Panc1 (cell line): Measurements from ENCODE around the gene TNRC6B. TPM values are rescaled to one million over a fixed set of nuclear protein-coding genes. Genes with fewer than 3 reads are reported as not detected.

Source experiments
- ATAC-seq: fragments of 200-7000 bp; cut with Tn5 transposase; 2 replicates; pipeline ENCODE4 v1.9.1; 2020; ENCODE audit warnings: mild to moderate bottlenecking, moderate library complexity
- BruUV-seq: library from RNA; stranded (reverse); fragments of 400-500 nt; replicated peaks from 2 replicates; lab custom pipeline; 2021; lab: Mats Ljungman, UMichigan
- CTCF ChIA-PET: fragments of 300-600 bp; sonication (Branson Sonifier 250); formaldehyde crosslinking; loops from one replicate; lab custom pipeline; 2022; ENCODE audit warnings: antibody characterized with exemption; lab: Charles Lee
- POLR2A ChIA-PET: fragments of 300-600 bp; sonication (Branson Sonifier 250); formaldehyde crosslinking; loops from one replicate; lab custom pipeline; 2022; ENCODE audit warnings: antibody characterized with exemption; lab: Charles Lee
- DNase-seq: peaks from one replicate; pipeline ENCODE4 v3.0.0-alpha.2; 2010; ENCODE audit warnings: low read depth, low spot score
- H3K27ac ChIP-seq: 2 replicates; pipeline ENCODE4 v1.5.1; 2011; ENCODE audit warnings: mild to moderate bottlenecking, low read length, inconsistent platforms
- H3K27me3 ChIP-seq: fragments of 200-500 bp; sonication (Bioruptor generic); 2 replicates; pipeline ENCODE4 v1.6.0; 2014; ENCODE audit warnings: low read length, inconsistent platforms; ENCODE audit not compliant: control insufficient read depth, insufficient read depth
- H3K36me3 ChIP-seq: fragments of 200-500 bp; sonication (Bioruptor generic); 2 replicates; pipeline ENCODE4 v1.5.1; 2014; ENCODE audit warnings: inconsistent platforms, mild to moderate bottlenecking, low read length, moderate library complexity; ENCODE audit not compliant: control insufficient read depth, insufficient read depth
- H3K4me1 ChIP-seq: 2 replicates; pipeline ENCODE4 v1.5.1; 2011; ENCODE audit warnings: inconsistent platforms, mild to moderate bottlenecking, low read length, moderate library complexity; ENCODE audit not compliant: control insufficient read depth, insufficient read depth
- H3K4me3 ChIP-seq, 2 experiments: 2 replicates each; pipeline ENCODE4 v1.5.1; 2011 to 2012; ENCODE audit warnings: low read depth in 2 of 2, low read length in 2 of 2, mild to moderate bottlenecking in 2 of 2, inconsistent platforms in 1 of 2, moderate library complexity in 1 of 2
- H3K9me3 ChIP-seq: fragments of 200-500 bp; sonication (Bioruptor generic); 2 replicates; pipeline ENCODE4 v1.5.1; 2014; ENCODE audit warnings: low read depth, mild to moderate bottlenecking, inconsistent platforms, low read length, moderate library complexity; ENCODE audit not compliant: control insufficient read depth, insufficient read depth
- POLR2AphosphoS5 ChIP-seq: IDR thresholded peaks from 2 replicates; pipeline ENCODE4 v1.6.1; 2012; ENCODE audit warnings: mild to moderate bottlenecking, low read depth, low read length, moderate library complexity
- SIN3A ChIP-seq: IDR thresholded peaks from 2 replicates; pipeline ENCODE4 v1.6.1; 2012; ENCODE audit warnings: low read depth, mild to moderate bottlenecking, low read length, moderate library complexity, borderline replicate concordance; ENCODE audit not compliant: insufficient read depth
- TCF7L2 ChIP-seq: IDR thresholded peaks from 2 replicates; pipeline ENCODE4 v1.6.1; 2011; ENCODE audit warnings: mild to moderate bottlenecking, low read depth, low read length, inconsistent platforms
- in situ Hi-C: cut with HindIII; loops from 2 replicates; pipeline ENCODE4 v1.10.0; 2016; ENCODE audit warnings: low sequenced_read_pairs, low pct_unique_long_range_greater_than_20kb
- intact Hi-C: fragments of 100-400 bp; cut with micrococcal nuclease; formaldehyde crosslinking; loops from one replicate; pipeline ENCODE4 v1.10.0; 2022; ENCODE audit not compliant: unreplicated experiment
- total RNA-seq: library from RNA; stranded (reverse); gene quantifications from one replicate; pipeline ENCODE4 v1.2.1, GENCODE V29; 2021; ENCODE audit not compliant: unreplicated experiment
- TF ChIP-seq, protein P1 (sequence below), 2 experiments: IDR thresholded peaks; 2 replicates each; pipeline ENCODE4 v1.6.1; 2011 to 2012; ENCODE audit warnings: low read depth in 2 of 2, control low read depth in 1 of 2, low read length in 1 of 2, mild to moderate bottlenecking in 1 of 2, moderate library complexity in 1 of 2; ENCODE audit not compliant: insufficient read depth in 1 of 2
- TF ChIP-seq, protein P2 (sequence below): fragments of 450-650 bp; IDR thresholded peaks from 2 replicates; pipeline ENCODE4 v1.5.1; 2017; ENCODE audit warnings: mild to moderate bottlenecking

The TNRC6B gene
- total RNA-seq, 1 experiment from 2014 or later, result 30.7 TPM

DNA sequence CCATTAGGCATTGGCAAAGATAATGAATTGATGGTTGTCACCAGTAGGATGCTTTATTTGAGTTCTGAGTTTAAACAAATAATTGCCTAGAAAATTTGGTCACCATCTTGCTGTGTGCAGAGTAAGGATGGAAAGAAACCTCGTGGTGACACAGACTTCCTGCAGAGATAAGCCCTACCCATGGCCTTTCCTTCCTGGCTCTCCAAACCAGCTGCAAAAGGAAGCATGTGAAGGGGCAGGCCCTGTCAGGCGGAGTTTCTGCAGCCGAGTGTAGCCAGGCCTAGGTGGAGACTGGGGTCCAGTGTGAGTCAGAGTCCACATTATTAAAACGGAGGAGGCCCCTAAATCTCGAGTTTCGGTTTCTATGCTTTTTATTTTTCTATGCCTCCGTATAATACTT lies 85.5 kb downstream of the TNRC6B start:
- Histone ChIP-seq H3K4me3 (no peak overlapping the region), H3K9me3 (no peaks in the 10 kb centered on the region), H3K36me3 (0 out of 2 replicates have a peak, but pooled peaks cover 2% of the 10 kb centered on the region), H3K27ac (no peak overlapping the region), H3K4me1 (no peaks in the 10 kb centered on the region), H3K27me3 (no peaks in the 10 kb centered on the region)
- BruUV-seq, result no TSS peak
- DNase-seq (no peak), ATAC-seq (no peak)
- in situ Hi-C loops, result no loop called here
- intact Hi-C loops, result no loop called here
- CTCF ChIA-PET, result interaction anchor here (0.6 kb wide), 1 partner anchor 496 kb away, joined by 3 read pairs; no protein-coding TSS in a partner anchor
- POLR2A ChIA-PET, result no interaction called here
- TF ChIP-seq, protein P1, sequence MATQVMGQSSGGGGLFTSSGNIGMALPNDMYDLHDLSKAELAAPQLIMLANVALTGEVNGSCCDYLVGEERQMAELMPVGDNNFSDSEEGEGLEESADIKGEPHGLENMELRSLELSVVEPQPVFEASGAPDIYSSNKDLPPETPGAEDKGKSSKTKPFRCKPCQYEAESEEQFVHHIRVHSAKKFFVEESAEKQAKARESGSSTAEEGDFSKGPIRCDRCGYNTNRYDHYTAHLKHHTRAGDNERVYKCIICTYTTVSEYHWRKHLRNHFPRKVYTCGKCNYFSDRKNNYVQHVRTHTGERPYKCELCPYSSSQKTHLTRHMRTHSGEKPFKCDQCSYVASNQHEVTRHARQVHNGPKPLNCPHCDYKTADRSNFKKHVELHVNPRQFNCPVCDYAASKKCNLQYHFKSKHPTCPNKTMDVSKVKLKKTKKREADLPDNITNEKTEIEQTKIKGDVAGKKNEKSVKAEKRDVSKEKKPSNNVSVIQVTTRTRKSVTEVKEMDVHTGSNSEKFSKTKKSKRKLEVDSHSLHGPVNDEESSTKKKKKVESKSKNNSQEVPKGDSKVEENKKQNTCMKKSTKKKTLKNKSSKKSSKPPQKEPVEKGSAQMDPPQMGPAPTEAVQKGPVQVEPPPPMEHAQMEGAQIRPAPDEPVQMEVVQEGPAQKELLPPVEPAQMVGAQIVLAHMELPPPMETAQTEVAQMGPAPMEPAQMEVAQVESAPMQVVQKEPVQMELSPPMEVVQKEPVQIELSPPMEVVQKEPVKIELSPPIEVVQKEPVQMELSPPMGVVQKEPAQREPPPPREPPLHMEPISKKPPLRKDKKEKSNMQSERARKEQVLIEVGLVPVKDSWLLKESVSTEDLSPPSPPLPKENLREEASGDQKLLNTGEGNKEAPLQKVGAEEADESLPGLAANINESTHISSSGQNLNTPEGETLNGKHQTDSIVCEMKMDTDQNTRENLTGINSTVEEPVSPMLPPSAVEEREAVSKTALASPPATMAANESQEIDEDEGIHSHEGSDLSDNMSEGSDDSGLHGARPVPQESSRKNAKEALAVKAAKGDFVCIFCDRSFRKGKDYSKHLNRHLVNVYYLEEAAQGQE (IDR thresholded peaks at IDR 0.05; ENCODE audit: insufficient read depth in 1 of 2, low read depth in 2 of 2, low read length in 1 of 2), result no peak
- TF ChIP-seq POLR2AphosphoS5 (no peak), SIN3A (no peak), TCF7L2 (no peak)
- TF ChIP-seq, protein P2, sequence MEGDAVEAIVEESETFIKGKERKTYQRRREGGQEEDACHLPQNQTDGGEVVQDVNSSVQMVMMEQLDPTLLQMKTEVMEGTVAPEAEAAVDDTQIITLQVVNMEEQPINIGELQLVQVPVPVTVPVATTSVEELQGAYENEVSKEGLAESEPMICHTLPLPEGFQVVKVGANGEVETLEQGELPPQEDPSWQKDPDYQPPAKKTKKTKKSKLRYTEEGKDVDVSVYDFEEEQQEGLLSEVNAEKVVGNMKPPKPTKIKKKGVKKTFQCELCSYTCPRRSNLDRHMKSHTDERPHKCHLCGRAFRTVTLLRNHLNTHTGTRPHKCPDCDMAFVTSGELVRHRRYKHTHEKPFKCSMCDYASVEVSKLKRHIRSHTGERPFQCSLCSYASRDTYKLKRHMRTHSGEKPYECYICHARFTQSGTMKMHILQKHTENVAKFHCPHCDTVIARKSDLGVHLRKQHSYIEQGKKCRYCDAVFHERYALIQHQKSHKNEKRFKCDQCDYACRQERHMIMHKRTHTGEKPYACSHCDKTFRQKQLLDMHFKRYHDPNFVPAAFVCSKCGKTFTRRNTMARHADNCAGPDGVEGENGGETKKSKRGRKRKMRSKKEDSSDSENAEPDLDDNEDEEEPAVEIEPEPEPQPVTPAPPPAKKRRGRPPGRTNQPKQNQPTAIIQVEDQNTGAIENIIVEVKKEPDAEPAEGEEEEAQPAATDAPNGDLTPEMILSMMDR, result no peak

DNA sequence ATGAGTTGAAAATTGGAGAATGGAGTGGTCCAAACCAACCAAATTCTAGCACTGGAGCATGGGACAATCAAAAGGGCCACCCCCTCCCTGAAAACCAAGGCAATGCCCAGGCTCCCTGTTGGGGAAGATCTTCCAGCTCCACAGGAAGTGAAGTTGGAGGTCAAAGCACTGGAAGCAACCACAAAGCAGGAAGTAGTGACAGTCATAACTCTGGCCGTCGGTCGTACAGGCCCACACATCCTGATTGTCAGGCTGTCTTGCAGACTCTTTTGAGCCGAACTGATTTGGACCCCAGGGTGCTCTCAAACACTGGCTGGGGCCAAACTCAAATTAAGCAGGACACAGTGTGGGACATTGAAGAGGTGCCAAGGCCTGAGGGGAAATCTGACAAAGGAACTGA lies 88.1 kb downstream of the TNRC6B start:
- 0 out of 2 replicates have a peak, but pooled peaks cover 2% of the 10 kb centered on the region for H3K36me3 ChIP-seq
- POLR2A ChIA-PET, result no interaction called here
- CTCF ChIA-PET, result no interaction called here
- TSS peak; percentile 77 for BruUV-seq
- no peak overlapping the region for H3K4me3 ChIP-seq
- H3K27me3 ChIP-seq, result no peaks in the 10 kb centered on the region
- in situ Hi-C loops, result no loop called here
- TF ChIP-seq POLR2AphosphoS5, result no peak
- TF ChIP-seq, protein P2, result no peak
- TF ChIP-seq, protein P1 (IDR thresholded peaks at IDR 0.05; ENCODE audit: insufficient read depth in 1 of 2, low read depth in 2 of 2, low read length in 1 of 2), result no peak
- no peak for TF ChIP-seq TCF7L2
- no peak for TF ChIP-seq SIN3A
- DNase-seq (no peak), ATAC-seq (no peak)
- H3K4me1 ChIP-seq, result no peaks in the 10 kb centered on the region
- H3K9me3 ChIP-seq, result no peaks in the 10 kb centered on the region
- intact Hi-C loops, result no loop called here
- H3K27ac ChIP-seq, result no peak overlapping the region
